Smooth muscle cell (in vitro differentiated cells): ENCODE data around the gene NKAIN1. TPM values are rescaled to one million over a fixed set of nuclear protein-coding genes. Genes with fewer than 3 reads are reported as not detected.

Experiments used
- DNase-seq: peaks from one replicate; lab custom pipeline; 2025; ENCODE audit not compliant: unreplicated experiment; lab: John Stamatoyannopoulos, UW
- H2AFZ ChIP-seq: fragments of 200-600 bp; sonication (generic); 2 replicates; pipeline ENCODE4 v1.6.0; 2016; ENCODE audit warnings: antibody characterized with exemption, low read depth, mild to moderate bottlenecking
- H3F3A ChIP-seq: fragments of 200-600 bp; sonication (generic); 2 replicates; pipeline ENCODE4 v1.6.0; 2017; ENCODE audit warnings: antibody characterized with exemption, low read depth
- H3K27ac ChIP-seq: fragments of 200-600 bp; sonication (generic); 2 replicates; pipeline ENCODE4 v1.5.1; 2016; ENCODE audit warnings: low read depth, mild to moderate bottlenecking
- H3K27me3 ChIP-seq: fragments of 200-600 bp; sonication (generic); 2 replicates; pipeline ENCODE4 v1.6.1; 2016; ENCODE audit warnings: low read depth, mild to moderate bottlenecking
- H3K36me3 ChIP-seq: fragments of 200-600 bp; sonication (generic); 2 replicates; pipeline ENCODE4 v1.5.1; 2016; ENCODE audit warnings: low read depth
- H3K4me1 ChIP-seq: fragments of 200-600 bp; sonication (generic); 2 replicates; pipeline ENCODE4 v1.5.1; 2016; ENCODE audit warnings: low read depth
- H3K4me2 ChIP-seq: fragments of 200-600 bp; sonication (generic); 2 replicates; pipeline ENCODE4 v1.6.0; 2016; ENCODE audit warnings: mild to moderate bottlenecking
- H3K4me3 ChIP-seq: fragments of 200-600 bp; sonication (generic); 2 replicates; pipeline ENCODE4 v1.5.1; 2016; ENCODE audit warnings: mild to moderate bottlenecking
- H3K79me2 ChIP-seq: fragments of 200-600 bp; sonication (generic); 2 replicates; pipeline ENCODE4 v1.6.0; 2016; ENCODE audit warnings: low read depth, mild to moderate bottlenecking
- H3K9ac ChIP-seq: fragments of 200-600 bp; sonication (generic); 2 replicates; pipeline ENCODE4 v1.6.0; 2016; ENCODE audit warnings: low read depth
- H3K9me3 ChIP-seq: fragments of 200-600 bp; sonication (generic); replicated peaks from 2 replicates; pipeline ENCODE4 v1.5.1; 2016; ENCODE audit warnings: low read depth
- H4K20me1 ChIP-seq: fragments of 200-600 bp; sonication (generic); 2 replicates; pipeline ENCODE4 v1.6.0; 2016; ENCODE audit warnings: low read depth
- CTCF ChIP-seq: fragments of 200-600 bp; sonication (generic); IDR thresholded peaks from 2 replicates; pipeline ENCODE4 v1.5.1; 2017; ENCODE audit warnings: borderline replicate concordance, mild to moderate bottlenecking, antibody characterized with exemption; ENCODE audit not compliant: insufficient read depth, poor library complexity, severe bottlenecking
- WGBS: methylation state at CpG from one replicate; pipeline ENCODE4 v1.1.7; 2016; ENCODE audit warnings: low lambda C conversion rate; 5-methylcytosine and 5-hydroxymethylcytosine counted together
- polyA plus RNA-seq: library from polyadenylated mRNA; unstranded; fragments of >200 nt; fragmentation: Nextera tagmentation; extraction: Ambion mirVana; gene quantifications from 2 replicates; pipeline ENCODE4 v1.2.1, GENCODE V29; 2016
- total RNA-seq: library from RNA; depleted of rRNA; stranded (reverse); fragments of >200 nt; gene quantifications from 2 replicates; pipeline ENCODE4 v1.2.3, GENCODE V29; 2014

NKAIN1 gene
- total and polyA plus RNA-seq, 2 experiments from 2014 or later: 0.39 TPM; not detected in 1

DNA sequence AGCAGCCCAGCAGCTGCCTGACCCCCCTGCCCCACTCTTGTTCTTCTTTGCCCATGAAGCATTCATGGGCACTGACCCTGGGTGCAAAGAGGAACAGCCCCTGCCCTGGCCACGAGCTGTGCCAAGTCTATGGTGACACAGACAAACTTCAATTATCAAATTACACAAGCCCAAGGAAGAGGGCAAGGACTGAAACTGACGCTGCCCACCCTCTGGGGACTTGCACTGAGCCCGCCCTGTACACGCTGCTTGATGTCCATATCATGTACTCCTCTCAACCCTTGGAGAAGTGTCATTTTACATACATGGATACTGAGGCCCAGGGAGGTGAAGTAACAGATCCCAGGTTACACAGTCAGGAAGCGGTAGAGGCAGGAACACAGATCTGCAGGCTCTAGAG is 32.1 kb downstream of the NKAIN1 start:
- no peaks in the 10 kb centered on the region for H4K20me1 ChIP-seq
- no peak for TF ChIP-seq CTCF
- no peaks in the 10 kb centered on the region for H3K27me3 ChIP-seq
- no peaks in the 10 kb centered on the region for H3K4me1 ChIP-seq
- 88% methylated on average over 5 of the region's 5 CpGs for WGBS
- H3F3A ChIP-seq: no peaks in the 10 kb centered on the region
- no peak overlapping the region for H3K4me3 ChIP-seq
- no peak for DNase-seq
- no peak overlapping the region for H3K27ac ChIP-seq
- no peak overlapping the region for H2AFZ ChIP-seq
- no peak overlapping the region for H3K9ac ChIP-seq
- no peak overlapping the region for H3K4me2 ChIP-seq
- H3K36me3 ChIP-seq: no peaks in the 10 kb centered on the region
- H3K79me2 ChIP-seq: no peaks in the 10 kb centered on the region
- H3K9me3 ChIP-seq: no peaks in the 10 kb centered on the region

DNA sequence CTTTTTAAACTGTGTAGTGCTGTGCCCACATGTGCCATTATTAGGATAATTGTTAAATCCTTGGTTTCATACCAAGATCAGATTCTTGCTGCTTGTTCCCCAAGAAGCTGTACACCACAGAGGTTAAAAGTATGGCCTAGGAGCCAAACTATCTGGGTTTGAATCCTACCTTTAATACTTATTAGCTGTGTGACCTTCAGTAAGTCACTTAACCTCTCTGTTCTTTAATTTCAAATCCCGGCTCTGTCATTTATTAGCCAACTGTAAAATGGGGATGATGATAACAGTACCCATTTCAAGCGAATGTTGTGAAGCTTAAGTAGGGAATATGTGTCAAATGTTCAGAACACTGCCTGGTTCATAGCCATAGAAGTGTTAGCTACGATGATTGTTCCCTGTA is 32.6 kb downstream of the NKAIN1 start:
- no peak overlapping the region for H2AFZ ChIP-seq

GRCh38 chr1:31203215-31203614 is 36.5 kb downstream of the NKAIN1 start:
- no peaks in the 10 kb centered on the region for H4K20me1 ChIP-seq
- 87% methylated on average over 10 of the region's 10 CpGs for WGBS
- no peak overlapping the region for H2AFZ ChIP-seq
- H3K27ac ChIP-seq: no peak overlapping the region
- H3K9me3 ChIP-seq: no peaks in the 10 kb centered on the region
- H3K36me3 ChIP-seq: no peaks in the 10 kb centered on the region
- TF ChIP-seq CTCF: no peak
- no peaks in the 10 kb centered on the region for H3F3A ChIP-seq
- no peaks in the 10 kb centered on the region for H3K4me1 ChIP-seq
- H3K4me3 ChIP-seq: no peak overlapping the region
- no peak overlapping the region for H3K9ac ChIP-seq
- DNase-seq: no peak
- H3K4me2 ChIP-seq: no peak overlapping the region
- H3K27me3 ChIP-seq: no peaks in the 10 kb centered on the region
- H3K79me2 ChIP-seq: no peaks in the 10 kb centered on the region

More for the DNA sequence above, 32.6 kb downstream of the NKAIN1 start:
- no peaks in the 10 kb centered on the region for H3F3A ChIP-seq
- no peaks in the 10 kb centered on the region for H4K20me1 ChIP-seq
- no peak overlapping the region for H3K9ac ChIP-seq
- H3K4me1 ChIP-seq: no peaks in the 10 kb centered on the region
- no peak for TF ChIP-seq CTCF
- WGBS: 96% methylated on average over 3 of the region's 3 CpGs
- H3K79me2 ChIP-seq: no peaks in the 10 kb centered on the region
- DNase-seq: no peak
- H3K27me3 ChIP-seq: no peaks in the 10 kb centered on the region
- H3K4me3 ChIP-seq: no peak overlapping the region
- H3K27ac ChIP-seq: no peak overlapping the region
- no peaks in the 10 kb centered on the region for H3K9me3 ChIP-seq
- no peaks in the 10 kb centered on the region for H3K36me3 ChIP-seq
- no peak overlapping the region for H3K4me2 ChIP-seq

DNA sequence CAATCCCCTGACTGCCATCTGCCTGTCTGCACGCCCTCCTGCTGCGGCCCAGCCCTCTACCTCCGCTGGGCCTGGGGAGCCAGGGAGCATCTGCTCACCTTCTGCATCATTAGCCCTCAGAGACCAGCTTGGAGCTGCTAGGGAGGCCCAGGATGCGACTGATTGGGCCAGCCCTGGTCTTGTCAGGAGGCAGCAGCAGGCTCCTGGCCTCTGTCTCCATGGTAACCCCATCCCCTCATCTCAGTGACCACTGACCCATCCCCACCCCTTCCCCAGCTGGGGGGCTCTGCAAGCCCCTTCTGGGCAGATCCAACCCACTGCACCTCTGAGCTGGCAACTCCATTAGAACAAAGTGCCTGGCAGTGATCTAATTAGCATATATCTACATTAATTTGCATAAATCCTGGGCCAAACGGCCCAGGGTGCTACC is 37.7 kb downstream of the NKAIN1 start:
- Histone ChIP-seq H3K36me3 (no peaks in the 10 kb centered on the region), H3K9me3 (no peaks in the 10 kb centered on the region), H4K20me1 (no peaks in the 10 kb centered on the region), H3K4me2 (no peak overlapping the region), H3K79me2 (no peaks in the 10 kb centered on the region), H3K27me3 (no peaks in the 10 kb centered on the region), H3K4me3 (no peak overlapping the region), H3K27ac (no peak overlapping the region), H3K4me1 (no peaks in the 10 kb centered on the region), H3F3A (no peaks in the 10 kb centered on the region), H2AFZ (no peak overlapping the region), H3K9ac (no peak overlapping the region)
- 88% methylated on average over 5 of the region's 5 CpGs for WGBS
- no peak for DNase-seq
- no peak for TF ChIP-seq CTCF
